ENCODE data around the gene VSIG4. TPM values are rescaled to one million over a fixed set of nuclear protein-coding genes. Genes with fewer than 3 reads are reported as not detected.

VSIG4 gene
- total and polyA plus RNA-seq, 7 experiments from 2014 or later, result 0.21 to 1.8 (median 0.89) TPM; not detected in 2

- no peak overlapping the region for H3K27ac ChIP-seq (ENCODE audit: low read depth, low read length)
- DNase-seq, result peak in 3 of 9 donors; percentile 27 to 33 (median 31)
These were observed 9.2 kb downstream of the VSIG4 start for GRCh38 chrX:66030505-66031317.

DNA sequence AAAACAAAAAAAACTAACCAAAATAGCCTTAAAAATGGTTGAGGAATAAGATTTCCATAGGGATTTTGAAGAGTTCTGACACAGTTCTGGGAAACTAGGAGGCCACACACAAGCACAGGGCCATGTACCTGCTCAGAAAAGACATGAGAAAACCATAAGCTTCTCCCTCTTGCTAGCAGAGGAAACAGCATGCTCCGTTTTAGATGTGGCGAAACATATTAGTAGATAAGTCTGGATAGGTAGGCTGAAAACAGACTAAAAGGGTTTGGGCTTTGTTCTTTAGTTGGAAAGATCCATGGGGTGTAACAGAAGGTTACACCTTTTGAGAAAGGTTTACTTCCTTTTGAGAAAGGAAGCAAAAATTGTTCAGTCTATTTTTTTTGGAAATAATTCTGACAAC lies 10.9 kb downstream of the VSIG4 start:
- ATAC-seq (no peak), DNase-seq (no peak)
- Histone ChIP-seq H3K27ac (ENCODE audit: low read depth, low read length) (no peak overlapping the region), H3K4me1 (ENCODE audit: control insufficient read depth in 2 of 2, insufficient read depth in 2 of 2, low read length in 2 of 2) (peaks cover 0 to 6% of the 10 kb centered on the region in 2 donors), H3K9me3 (ENCODE audit: control insufficient read depth in 2 of 3, low read length in 3 of 3) (no peaks in the 10 kb centered on the region), H3K27me3 (ENCODE audit: control insufficient read depth in 2 of 2, insufficient read depth in 2 of 2, low read length in 2 of 2) (no peaks in the 10 kb centered on the region), H3K36me3 (ENCODE audit: control insufficient read depth in 2 of 3, insufficient read depth in 3 of 3, low read length in 3 of 3) (no peaks in the 10 kb centered on the region), H3K4me3 (ENCODE audit: low read length) (no peak overlapping the region)
- Mint-ChIP-seq H3K27me3 (no peaks in the 10 kb centered on the region), H3K4me1 (peaks cover 1 to 21% (median 6%) of the 10 kb centered on the region in 7 donors), H3K36me3 (peaks cover 0 to 6% (median 0%) of the 10 kb centered on the region in 5 donors), H3K27ac (peak overlapping the region in 1 of 9 donors; percentile 60), H3K4me3 (peak overlapping the region in 1 of 10 donors; percentile 18), H3K9me3 (no peaks in the 10 kb centered on the region)
- ChIA-PET CTCF (no interaction called here), POLR2A (no interaction called here)
- intact Hi-C loops (cut with micrococcal nuclease), result no loop called here

More at GRCh38 chrX:66030505-66031317, 9.2 kb downstream of the VSIG4 start:
- peak; percentile 69 for ATAC-seq
- no peaks in the 10 kb centered on the region for H3K27me3 Mint-ChIP-seq
- Histone ChIP-seq H3K4me1 (ENCODE audit: control insufficient read depth in 2 of 2, insufficient read depth in 2 of 2, low read length in 2 of 2) (peaks cover 0 to 6% of the 10 kb centered on the region in 2 donors), H3K27me3 (ENCODE audit: control insufficient read depth in 2 of 2, insufficient read depth in 2 of 2, low read length in 2 of 2) (no peaks in the 10 kb centered on the region), H3K9me3 (ENCODE audit: control insufficient read depth in 2 of 3, low read length in 3 of 3) (no peaks in the 10 kb centered on the region), H3K36me3 (ENCODE audit: control insufficient read depth in 2 of 3, insufficient read depth in 3 of 3, low read length in 3 of 3) (no peaks in the 10 kb centered on the region), H3K4me3 (ENCODE audit: low read length) (no peak overlapping the region)
- H3K4me3 Mint-ChIP-seq, result no peak overlapping the region
- no peaks in the 10 kb centered on the region for H3K9me3 Mint-ChIP-seq
- POLR2A ChIA-PET, result no interaction called here
- peaks cover 0 to 18% (median 9%) of the 10 kb centered on the region in 7 donors for H3K4me1 Mint-ChIP-seq
- intact Hi-C loops (cut with micrococcal nuclease), result loop anchor here in 1 of 2 donors (1.0 kb wide), 2 partner anchors 80 to 378 kb away; no protein-coding TSS in a partner anchor
- H3K27ac Mint-ChIP-seq, result no peak overlapping the region
- H3K36me3 Mint-ChIP-seq, result peaks cover 0 to 1% (median 0%) of the 10 kb centered on the region in 5 donors
- CTCF ChIA-PET, result interaction anchor here (0.5 to 1.8 kb wide), 5 partner anchors 21 to 1445 kb away, joined by 3 to 5 read pairs (median 3); no protein-coding TSS in a partner anchor

GRCh38 chrX:66024570-66024969 lies 15.3 kb downstream of the VSIG4 start:
- DNase-seq (no peak), ATAC-seq (no peak)
- Mint-ChIP-seq H3K27me3 (no peaks in the 10 kb centered on the region), H3K4me1 (peaks cover 18 to 41% (median 29%) of the 10 kb centered on the region in 7 donors), H3K27ac (no peak overlapping the region), H3K9me3 (no peaks in the 10 kb centered on the region), H3K36me3 (peaks cover 0 to 23% (median 0%) of the 10 kb centered on the region in 5 donors), H3K4me3 (no peak overlapping the region)
- POLR2A ChIA-PET, result interaction anchor here (1.7 kb wide), 1 partner anchor 9 kb away, joined by 5 read pairs; no protein-coding TSS in a partner anchor
- Histone ChIP-seq H3K27me3 (ENCODE audit: control insufficient read depth in 2 of 2, insufficient read depth in 2 of 2, low read length in 2 of 2) (no peaks in the 10 kb centered on the region), H3K9me3 (ENCODE audit: control insufficient read depth in 2 of 3, low read length in 3 of 3) (no peaks in the 10 kb centered on the region), H3K36me3 (ENCODE audit: control insufficient read depth in 2 of 3, insufficient read depth in 3 of 3, low read length in 3 of 3) (no peaks in the 10 kb centered on the region), H3K4me3 (ENCODE audit: low read length) (no peak overlapping the region), H3K4me1 (ENCODE audit: control insufficient read depth in 2 of 2, insufficient read depth in 2 of 2, low read length in 2 of 2) (peaks cover 10 to 32% of the 10 kb centered on the region in 2 donors), H3K27ac (ENCODE audit: low read depth, low read length) (no peak overlapping the region)
- CTCF ChIA-PET, result interaction anchor here (0.8 kb wide), 1 partner anchor 9 kb away, joined by 3 read pairs; no protein-coding TSS in a partner anchor
- intact Hi-C loops (cut with micrococcal nuclease), result no loop called here

DNA sequence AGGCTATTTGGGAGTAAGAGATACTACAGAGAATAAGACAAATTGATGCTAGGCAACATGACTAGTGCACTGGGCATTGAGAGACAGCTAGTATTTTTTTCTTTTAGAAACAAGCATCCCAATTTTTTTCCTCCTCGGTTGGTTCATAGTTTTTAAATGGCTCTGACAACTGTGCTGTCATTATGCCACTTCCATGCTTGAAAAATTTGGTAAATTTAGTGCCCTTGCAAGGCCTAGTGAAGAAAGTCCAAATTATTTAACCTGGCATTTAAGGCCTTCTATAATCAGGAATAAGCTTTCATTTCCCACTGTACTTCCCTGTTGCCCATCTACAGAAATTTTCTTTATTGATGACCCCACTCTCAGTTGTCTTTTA lies 15.8 kb downstream of the VSIG4 start:
- Histone ChIP-seq H3K9me3 (ENCODE audit: control insufficient read depth in 2 of 3, low read length in 3 of 3) (no peaks in the 10 kb centered on the region), H3K27ac (ENCODE audit: low read depth, low read length) (no peak overlapping the region), H3K4me1 (ENCODE audit: control insufficient read depth in 2 of 2, insufficient read depth in 2 of 2, low read length in 2 of 2) (peaks cover 10 to 32% of the 10 kb centered on the region in 2 donors), H3K4me3 (ENCODE audit: low read length) (no peak overlapping the region), H3K27me3 (ENCODE audit: control insufficient read depth in 2 of 2, insufficient read depth in 2 of 2, low read length in 2 of 2) (no peaks in the 10 kb centered on the region), H3K36me3 (ENCODE audit: control insufficient read depth in 2 of 3, insufficient read depth in 3 of 3, low read length in 3 of 3) (no peaks in the 10 kb centered on the region)
- no peak for ATAC-seq
- H3K4me3 Mint-ChIP-seq, result no peak overlapping the region
- ChIA-PET POLR2A (interaction anchor here (1.7 kb wide), 1 partner anchor 9 kb away, joined by 5 read pairs; no protein-coding TSS in a partner anchor), CTCF (no interaction called here)
- H3K36me3 Mint-ChIP-seq, result peaks cover 0 to 28% (median 0%) of the 10 kb centered on the region in 5 donors
- no peaks in the 10 kb centered on the region for H3K27me3 Mint-ChIP-seq
- intact Hi-C loops (cut with micrococcal nuclease), result no loop called here
- H3K9me3 Mint-ChIP-seq, result no peaks in the 10 kb centered on the region
- no peak for DNase-seq
- peaks cover 23 to 43% (median 34%) of the 10 kb centered on the region in 7 donors for H3K4me1 Mint-ChIP-seq
- no peak overlapping the region for H3K27ac Mint-ChIP-seq

GRCh38 chrX:66023385-66024091 lies 16.3 kb downstream of the VSIG4 start:
- CTCF ChIA-PET, result no interaction called here
- Histone ChIP-seq H3K4me3 (ENCODE audit: low read length) (no peak overlapping the region), H3K9me3 (ENCODE audit: control insufficient read depth in 2 of 3, low read length in 3 of 3) (no peaks in the 10 kb centered on the region), H3K4me1 (ENCODE audit: control insufficient read depth in 2 of 2, insufficient read depth in 2 of 2, low read length in 2 of 2) (peaks cover 10 to 29% of the 10 kb centered on the region in 2 donors), H3K27me3 (ENCODE audit: control insufficient read depth in 2 of 2, insufficient read depth in 2 of 2, low read length in 2 of 2) (no peaks in the 10 kb centered on the region), H3K27ac (ENCODE audit: low read depth, low read length) (no peak overlapping the region), H3K36me3 (ENCODE audit: control insufficient read depth in 2 of 3, insufficient read depth in 3 of 3, low read length in 3 of 3) (no peaks in the 10 kb centered on the region)
- Mint-ChIP-seq H3K4me1 (peaks cover 28 to 47% (median 40%) of the 10 kb centered on the region in 7 donors), H3K36me3 (peaks cover 0 to 33% (median 0%) of the 10 kb centered on the region in 5 donors), H3K27ac (no peak overlapping the region), H3K9me3 (peaks cover 0 to 1% (median 0%) of the 10 kb centered on the region in 11 donors), H3K27me3 (no peaks in the 10 kb centered on the region), H3K4me3 (no peak overlapping the region)
- no peak for DNase-seq
- POLR2A ChIA-PET, result no interaction called here
- intact Hi-C loops (cut with micrococcal nuclease), result no loop called here
- ATAC-seq, result no peak

- peaks cover 0 to 1% (median 0%) of the 10 kb centered on the region in 11 donors for H3K9me3 Mint-ChIP-seq
- intact Hi-C loops (cut with micrococcal nuclease), result no loop called here
- no peaks in the 10 kb centered on the region for H3K27me3 ChIP-seq (ENCODE audit: control insufficient read depth in 2 of 2, insufficient read depth in 2 of 2, low read length in 2 of 2)
- H3K27me3 Mint-ChIP-seq, result no peaks in the 10 kb centered on the region
- H3K36me3 ChIP-seq (ENCODE audit: control insufficient read depth in 2 of 3, insufficient read depth in 3 of 3, low read length in 3 of 3), result no peaks in the 10 kb centered on the region
- H3K27ac ChIP-seq (ENCODE audit: low read depth, low read length), result no peak overlapping the region
- CTCF ChIA-PET, result no interaction called here
- DNase-seq (no peak), ATAC-seq (peak; percentile 42)
- H3K4me3 Mint-ChIP-seq, result no peak overlapping the region
- H3K36me3 Mint-ChIP-seq, result peaks cover 0 to 35% (median 0%) of the 10 kb centered on the region in 5 donors
- no peaks in the 10 kb centered on the region for H3K9me3 ChIP-seq (ENCODE audit: control insufficient read depth in 2 of 3, low read length in 3 of 3)
- no peak overlapping the region for H3K4me3 ChIP-seq (ENCODE audit: low read length)
- POLR2A ChIA-PET, result no interaction called here
- H3K4me1 Mint-ChIP-seq, result peaks cover 29 to 55% (median 47%) of the 10 kb centered on the region in 7 donors
- no peak overlapping the region for H3K27ac Mint-ChIP-seq
- peaks cover 10 to 31% of the 10 kb centered on the region in 2 donors for H3K4me1 ChIP-seq (ENCODE audit: control insufficient read depth in 2 of 2, insufficient read depth in 2 of 2, low read length in 2 of 2)
These were observed 17.1 kb downstream of the VSIG4 start for GRCh38 chrX:66022632-66023384.

Measured in naive thymus-derived CD4-positive, alpha-beta T cell (primary cell).